ENCODE results near the gene SLITRK3. TPM values are rescaled to one million over a fixed set of nuclear protein-coding genes. Genes with fewer than 3 reads are reported as not detected.
A peak's percentile ranks its signal among the peaks of the same experiment; 100 is the strongest.

Gene SLITRK3
- total RNA-seq, 2 experiments from 2014 or later: not detected

DNA sequence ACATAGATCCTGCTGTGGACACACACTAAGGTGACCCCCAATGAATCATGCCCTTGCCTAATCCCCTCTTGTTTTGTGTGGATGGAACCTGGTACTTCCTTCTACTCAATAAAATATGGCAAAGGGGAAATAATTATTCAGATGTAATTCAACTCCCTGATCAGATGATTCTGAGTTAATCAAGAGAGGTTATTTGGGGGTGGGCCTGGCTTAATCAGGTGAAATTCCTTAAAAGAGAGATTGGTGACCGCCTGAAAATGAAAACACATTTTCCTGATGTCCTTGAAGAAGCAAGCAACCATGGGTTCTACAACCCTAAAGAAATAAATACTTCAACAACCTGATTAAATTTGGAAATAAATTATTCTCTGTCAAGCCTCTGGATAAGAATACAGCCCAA, 8.3 kb upstream of the SLITRK3 start:
- ATAC-seq: no peak
- intact Hi-C loops (cut with DNase I, micrococcal nuclease): no loop called here
- no peaks in the 10 kb centered on the region for H3K9me3 Mint-ChIP-seq (ENCODE audit: low read depth)
- no peak overlapping the region for H3K27ac Mint-ChIP-seq
- ChIA-PET POLR2A (no interaction called here), CTCF (no interaction called here)
- H3K27me3 Mint-ChIP-seq: peaks cover 7% of the 10 kb centered on the region
- H3K4me3 Mint-ChIP-seq: no peak overlapping the region
- DNase-seq: no peak
- no peaks in the 10 kb centered on the region for H3K36me3 Mint-ChIP-seq (ENCODE audit: low read depth)
- peaks cover 2% of the 10 kb centered on the region for H3K4me1 Mint-ChIP-seq

DNA sequence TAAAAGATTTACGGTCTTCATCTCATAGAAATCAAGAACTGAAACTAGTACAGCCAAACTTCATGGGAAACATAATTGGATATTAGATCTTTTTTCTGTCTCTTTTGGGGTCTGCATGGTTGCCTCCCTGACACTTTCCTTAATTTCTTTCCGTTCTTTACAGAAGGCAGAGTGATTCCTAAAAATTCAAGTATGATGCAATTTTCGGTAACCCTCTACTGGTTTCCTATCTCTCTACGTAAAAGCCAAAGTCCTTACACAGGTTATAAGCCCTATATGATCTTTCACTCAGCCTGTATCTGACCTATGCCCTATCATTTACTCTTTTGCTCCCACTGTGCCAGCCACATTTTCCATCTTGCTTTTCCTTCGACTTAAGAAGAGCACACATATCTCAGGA, 6.8 kb upstream of the SLITRK3 start:
- H3K27me3 Mint-ChIP-seq: peaks cover 13% of the 10 kb centered on the region
- ChIA-PET CTCF (no interaction called here), POLR2A (no interaction called here)
- H3K36me3 Mint-ChIP-seq (ENCODE audit: low read depth): no peaks in the 10 kb centered on the region
- no peak overlapping the region for H3K27ac Mint-ChIP-seq
- no peak for DNase-seq
- intact Hi-C loops (cut with DNase I, micrococcal nuclease): no loop called here
- H3K9me3 Mint-ChIP-seq (ENCODE audit: low read depth): no peaks in the 10 kb centered on the region
- no peak for ATAC-seq
- peaks cover 2% of the 10 kb centered on the region for H3K4me1 Mint-ChIP-seq
- no peak overlapping the region for H3K4me3 Mint-ChIP-seq

DNA sequence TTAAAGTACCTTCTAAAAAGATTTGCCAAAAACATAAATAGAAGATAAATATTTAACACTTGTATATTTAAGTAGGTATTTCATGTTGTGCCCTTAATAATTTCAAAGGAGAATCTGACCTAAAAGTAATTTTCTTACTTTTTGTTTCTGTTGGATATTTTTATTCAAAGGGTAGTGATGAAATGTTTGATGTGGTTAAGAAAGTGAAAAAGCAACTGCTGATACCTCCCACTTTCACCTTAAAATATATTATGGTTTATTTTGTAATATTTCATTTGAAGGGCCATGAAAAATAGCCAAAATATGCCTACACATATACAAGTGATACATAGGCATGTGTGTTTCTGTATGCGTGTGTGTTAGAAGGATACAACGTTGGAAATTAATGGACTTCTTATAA, 5.8 kb upstream of the SLITRK3 start:
- ChIA-PET CTCF (no interaction called here), POLR2A (no interaction called here)
- Mint-ChIP-seq H3K9me3 (ENCODE audit: low read depth) (no peaks in the 10 kb centered on the region), H3K36me3 (ENCODE audit: low read depth) (no peaks in the 10 kb centered on the region), H3K4me3 (no peak overlapping the region), H3K4me1 (peaks cover 5% of the 10 kb centered on the region), H3K27me3 (peaks cover 20% of the 10 kb centered on the region), H3K27ac (no peak overlapping the region)
- ATAC-seq (no peak), DNase-seq (no peak)
- intact Hi-C loops (cut with DNase I, micrococcal nuclease): no loop called here

DNA sequence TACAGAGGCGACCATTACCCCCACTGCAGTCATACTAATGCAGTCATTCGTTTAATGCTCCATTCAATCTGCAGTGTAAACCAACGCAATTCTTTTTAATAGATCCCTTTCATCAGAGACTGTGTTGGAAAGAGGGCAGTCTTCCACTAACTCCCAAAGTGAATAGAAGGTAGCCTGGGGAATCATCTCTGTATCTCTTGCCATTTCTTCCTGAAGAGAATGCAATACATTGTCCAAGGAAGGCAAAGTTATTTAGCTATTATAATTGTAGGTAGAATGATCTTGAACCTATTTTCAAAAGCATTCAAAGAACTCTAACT, 1.3 kb upstream of the SLITRK3 start:
- intact Hi-C loops (cut with DNase I, micrococcal nuclease): no loop called here
- Mint-ChIP-seq H3K9me3 (ENCODE audit: low read depth) (no peaks in the 10 kb centered on the region), H3K4me3 (no peak overlapping the region), H3K27ac (no peak overlapping the region), H3K36me3 (ENCODE audit: low read depth) (no peaks in the 10 kb centered on the region), H3K4me1 (peaks cover 21% of the 10 kb centered on the region), H3K27me3 (peaks cover 54% of the 10 kb centered on the region)
- DNase-seq (no peak), ATAC-seq (no peak)
- ChIA-PET POLR2A (no interaction called here), CTCF (interaction anchor here (1.3 kb wide), 1 partner anchor 9 kb away, joined by 4 read pairs; no protein-coding TSS in a partner anchor)

DNA sequence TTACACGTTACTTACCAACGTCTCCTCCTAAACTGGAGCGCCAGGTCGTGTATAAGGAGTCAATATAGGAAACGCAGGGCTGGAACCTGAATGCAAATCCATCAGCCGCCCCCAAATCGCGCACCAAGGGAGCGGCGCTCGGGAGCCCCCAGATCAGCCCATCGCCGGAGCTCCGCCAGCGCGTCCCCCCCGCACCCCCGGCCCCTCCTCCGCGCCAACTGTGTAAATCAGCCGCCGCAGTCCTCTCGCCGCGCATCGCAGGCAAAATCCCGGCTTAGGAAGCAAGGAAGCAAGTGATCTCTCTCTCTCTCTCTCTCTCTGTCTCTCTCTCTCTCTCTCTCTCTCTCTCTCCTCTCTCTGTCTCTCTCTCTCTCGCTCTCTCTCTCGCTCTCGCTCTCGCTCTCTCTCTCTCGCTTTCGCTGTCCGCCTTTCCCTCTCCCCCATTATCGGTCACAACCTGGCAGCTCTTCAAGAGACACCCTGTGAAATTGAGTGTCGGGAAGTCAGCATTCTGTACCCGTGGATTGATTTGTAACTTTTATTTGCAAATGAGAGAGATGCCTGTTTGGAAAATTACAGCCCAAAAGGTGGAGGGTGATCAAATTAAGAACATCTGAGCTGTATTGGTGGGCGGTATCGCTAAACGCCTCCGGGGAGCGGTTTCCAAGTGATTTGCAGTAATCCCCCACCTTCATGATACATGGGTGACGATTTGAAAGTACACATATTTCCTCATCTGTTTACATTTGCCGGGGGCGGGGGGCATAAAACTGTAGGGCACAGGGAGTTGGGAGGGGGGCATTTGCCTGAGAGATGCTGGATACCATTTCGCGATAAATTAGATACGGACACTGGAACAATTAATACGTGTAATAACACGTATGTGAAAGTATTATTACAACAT, 645 bp upstream of the SLITRK3 start:
- no peaks in the 10 kb centered on the region for H3K9me3 Mint-ChIP-seq (ENCODE audit: low read depth)
- DNase-seq: no peak
- intact Hi-C loops (cut with DNase I, micrococcal nuclease): no loop called here
- H3K4me1 Mint-ChIP-seq: peaks cover 21% of the 10 kb centered on the region
- no peaks in the 10 kb centered on the region for H3K36me3 Mint-ChIP-seq (ENCODE audit: low read depth)
- H3K27me3 Mint-ChIP-seq: peaks cover 57% of the 10 kb centered on the region
- ATAC-seq: no peak
- POLR2A ChIA-PET: no interaction called here
- CTCF ChIA-PET: interaction anchor here (1.3 kb wide), 1 partner anchor 9 kb away, joined by 4 read pairs; no protein-coding TSS in a partner anchor
- H3K27ac Mint-ChIP-seq: no peak overlapping the region
- peak overlapping the region; percentile 52 for H3K4me3 Mint-ChIP-seq

DNA sequence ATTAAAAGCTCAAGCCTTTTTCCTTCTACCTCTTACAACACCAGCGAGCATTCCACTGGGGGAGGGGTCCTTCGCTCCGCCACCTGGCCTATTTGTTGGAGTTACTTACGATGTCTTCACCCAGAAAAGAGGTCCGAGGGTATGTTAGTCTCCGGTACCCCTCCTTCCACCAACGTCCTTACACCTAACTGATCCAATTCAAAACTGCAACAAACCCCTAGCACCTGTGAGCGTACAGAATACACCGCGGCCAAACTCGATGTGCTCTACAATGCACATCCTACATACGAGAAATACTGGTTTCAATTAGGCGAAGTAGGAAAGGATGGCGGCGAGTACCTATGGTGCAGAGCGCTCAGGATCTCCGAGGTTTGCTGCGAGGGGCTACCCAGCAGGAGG, 944 bp downstream of the SLITRK3 start:
- ATAC-seq: no peak
- H3K9me3 Mint-ChIP-seq (ENCODE audit: low read depth): no peaks in the 10 kb centered on the region
- ChIA-PET POLR2A (no interaction called here), CTCF (interaction anchor here (0.8 to 1.1 kb wide), 2 partner anchors 12 to 668 kb away, joined by 3 to 5 read pairs; no protein-coding TSS in a partner anchor)
- no peak overlapping the region for H3K4me3 Mint-ChIP-seq
- peaks cover 21% of the 10 kb centered on the region for H3K4me1 Mint-ChIP-seq
- peaks cover 60% of the 10 kb centered on the region for H3K27me3 Mint-ChIP-seq
- no peak overlapping the region for H3K27ac Mint-ChIP-seq
- DNase-seq: no peak
- H3K36me3 Mint-ChIP-seq (ENCODE audit: low read depth): no peaks in the 10 kb centered on the region
- intact Hi-C loops (cut with DNase I, micrococcal nuclease): no loop called here

DNA sequence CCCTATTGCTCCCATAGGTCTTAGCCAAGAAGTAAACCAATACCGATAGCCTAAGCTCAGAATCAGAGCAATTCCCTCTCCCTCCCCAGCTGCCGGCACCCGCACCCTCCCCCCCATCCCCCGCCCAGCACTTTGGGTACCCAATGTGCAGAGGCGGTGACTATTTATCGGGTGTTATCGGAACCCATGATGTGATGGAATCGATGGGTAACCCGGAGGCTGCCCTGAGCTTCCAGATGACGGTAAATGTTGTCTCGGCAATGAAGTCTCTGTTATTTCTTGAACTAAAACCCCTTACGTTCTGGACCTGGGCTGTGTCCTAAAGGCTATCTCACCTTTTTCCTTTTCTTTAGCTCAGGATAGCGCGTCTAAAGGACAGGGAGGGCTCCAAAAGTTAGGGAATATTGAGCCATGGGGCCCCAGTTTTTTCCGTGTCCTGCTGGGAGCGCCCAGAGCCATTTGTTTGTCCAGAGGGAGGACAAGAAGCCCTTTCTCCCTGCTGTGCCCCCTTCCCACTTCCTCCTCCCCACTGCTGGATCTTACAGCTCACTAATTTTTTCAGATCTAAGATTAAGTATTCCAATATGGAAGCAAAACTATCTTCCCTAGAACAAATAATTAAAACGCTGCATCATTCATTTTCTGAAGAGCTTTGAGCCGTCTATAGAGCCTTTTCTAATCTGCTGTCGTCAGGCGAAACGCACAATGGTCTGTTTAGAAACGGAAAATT, 1.5 kb downstream of the SLITRK3 start:
- Mint-ChIP-seq H3K9me3 (ENCODE audit: low read depth) (no peaks in the 10 kb centered on the region), H3K27ac (no peak overlapping the region), H3K36me3 (ENCODE audit: low read depth) (no peaks in the 10 kb centered on the region), H3K4me3 (no peak overlapping the region), H3K4me1 (peaks cover 21% of the 10 kb centered on the region), H3K27me3 (peaks cover 61% of the 10 kb centered on the region)
- POLR2A ChIA-PET: no interaction called here
- CTCF ChIA-PET: interaction anchor here (0.6 to 0.8 kb wide), 2 partner anchors 197 to 667 kb away, joined by 3 read pairs; no protein-coding TSS in a partner anchor
- no peak for ATAC-seq
- no peak for DNase-seq
- intact Hi-C loops (cut with DNase I, micrococcal nuclease): no loop called here

DNA sequence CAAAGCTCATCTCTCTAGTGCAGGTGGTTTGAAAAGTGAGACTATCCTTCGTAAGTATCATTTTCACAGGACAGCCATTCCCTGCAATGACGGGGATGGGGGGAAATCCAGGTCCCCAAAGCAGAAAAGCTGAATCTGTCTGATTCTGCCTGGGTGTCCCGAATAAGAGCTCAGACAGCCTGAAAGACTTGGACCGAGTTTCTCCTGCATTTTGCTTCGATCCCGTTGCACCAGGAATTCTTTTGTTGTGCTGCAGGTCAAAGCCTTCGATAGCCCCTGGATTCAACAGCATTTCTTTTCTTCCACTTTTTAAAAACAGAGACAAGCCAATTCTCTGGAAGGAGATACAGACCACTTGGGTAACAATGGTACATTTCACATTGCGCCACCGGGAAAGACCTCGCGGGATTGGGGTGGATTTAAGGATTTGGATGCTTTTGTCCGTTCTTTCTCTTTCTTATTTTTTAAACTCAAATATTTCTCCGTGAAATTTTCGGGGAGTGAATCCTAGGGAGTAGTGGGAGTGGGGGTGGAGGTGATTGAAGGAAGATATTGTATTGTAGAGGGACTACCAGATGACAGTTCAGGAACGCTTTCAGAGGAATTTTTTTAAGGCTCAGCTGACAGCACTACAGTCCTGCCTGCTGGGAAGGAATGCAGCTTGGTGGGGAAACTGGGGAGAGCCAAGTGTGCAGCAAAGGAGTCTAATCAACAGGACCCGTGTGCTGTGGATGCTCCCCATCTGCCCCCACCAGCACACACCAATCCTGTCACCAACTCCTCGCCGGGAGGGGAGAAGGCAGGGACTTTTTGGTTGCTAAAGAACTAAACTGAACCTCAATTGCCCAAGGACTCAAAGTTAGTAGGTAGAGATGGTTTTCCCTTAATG, 2.6 kb downstream of the SLITRK3 start:
- intact Hi-C loops (cut with DNase I, micrococcal nuclease): no loop called here
- ChIA-PET CTCF (interaction anchor here (0.6 kb wide), 1 partner anchor 198 kb away, joined by 3 read pairs; no protein-coding TSS in a partner anchor), POLR2A (no interaction called here)
- Mint-ChIP-seq H3K9me3 (ENCODE audit: low read depth) (no peaks in the 10 kb centered on the region), H3K27me3 (peaks cover 64% of the 10 kb centered on the region), H3K4me1 (peaks cover 21% of the 10 kb centered on the region), H3K27ac (no peak overlapping the region), H3K36me3 (ENCODE audit: low read depth) (no peaks in the 10 kb centered on the region), H3K4me3 (no peak overlapping the region)
- no peak for DNase-seq
- ATAC-seq: no peak

DNA sequence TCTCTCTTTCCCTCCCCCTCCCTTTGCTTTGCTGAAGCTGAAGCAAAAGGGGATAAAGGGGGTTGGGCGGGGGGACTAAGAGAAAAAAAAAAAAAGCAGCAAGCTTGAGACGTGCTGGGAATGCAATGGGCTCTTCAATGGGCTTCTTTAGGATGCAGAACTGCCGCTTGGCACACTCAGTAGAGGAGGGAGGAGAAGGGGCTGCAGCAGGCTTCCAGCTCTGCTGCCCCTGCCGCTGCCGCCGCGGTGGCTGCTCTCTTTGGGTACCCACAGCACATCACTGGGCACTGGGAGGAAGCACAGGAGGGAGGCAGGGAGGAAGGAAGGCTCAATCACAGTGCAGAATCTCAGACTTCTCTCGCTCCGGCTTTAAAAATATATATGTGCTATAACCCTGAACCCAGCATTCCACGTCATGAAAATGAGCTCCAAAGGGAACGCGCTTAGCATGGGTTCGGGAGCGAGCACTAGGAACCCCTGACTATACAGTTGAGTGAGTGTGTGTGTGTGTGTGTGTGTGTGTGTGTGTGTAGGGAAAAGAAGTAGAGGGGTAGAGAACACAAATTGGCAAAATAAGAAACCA, 3.5 kb downstream of the SLITRK3 start:
- ChIA-PET CTCF (interaction anchor here (1.1 kb wide), 1 partner anchor 14 kb away, joined by 3 read pairs; no protein-coding TSS in a partner anchor), POLR2A (no interaction called here)
- Mint-ChIP-seq H3K9me3 (ENCODE audit: low read depth) (no peaks in the 10 kb centered on the region), H3K4me3 (no peak overlapping the region), H3K27ac (no peak overlapping the region), H3K36me3 (ENCODE audit: low read depth) (no peaks in the 10 kb centered on the region), H3K27me3 (peaks cover 60% of the 10 kb centered on the region), H3K4me1 (peaks cover 21% of the 10 kb centered on the region)
- intact Hi-C loops (cut with DNase I, micrococcal nuclease): no loop called here
- ATAC-seq (no peak), DNase-seq (no peak)

DNA sequence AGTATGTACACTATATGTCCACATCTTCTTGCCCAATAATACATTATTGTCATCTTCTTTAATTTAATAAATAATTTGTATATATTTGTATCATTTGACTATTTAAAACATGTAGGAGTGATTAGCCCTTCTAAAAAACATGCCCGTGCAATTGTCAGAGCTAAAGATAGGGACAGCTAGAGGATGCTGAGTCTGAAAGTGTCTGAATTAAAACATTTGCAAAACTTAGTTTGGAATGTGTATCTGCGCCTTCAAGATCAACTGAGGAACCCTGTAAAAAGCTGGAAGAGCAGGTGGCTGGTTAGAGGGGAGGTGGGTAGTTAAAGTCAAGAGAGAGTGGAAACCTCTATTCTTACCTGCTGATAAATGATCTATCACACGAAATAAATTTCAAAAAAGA, 4.7 kb downstream of the SLITRK3 start:
- CTCF ChIA-PET: interaction anchor here (1.1 kb wide), 1 partner anchor 16 kb away, joined by 3 read pairs; no protein-coding TSS in a partner anchor
- peaks cover 54% of the 10 kb centered on the region for H3K27me3 Mint-ChIP-seq

DNA sequence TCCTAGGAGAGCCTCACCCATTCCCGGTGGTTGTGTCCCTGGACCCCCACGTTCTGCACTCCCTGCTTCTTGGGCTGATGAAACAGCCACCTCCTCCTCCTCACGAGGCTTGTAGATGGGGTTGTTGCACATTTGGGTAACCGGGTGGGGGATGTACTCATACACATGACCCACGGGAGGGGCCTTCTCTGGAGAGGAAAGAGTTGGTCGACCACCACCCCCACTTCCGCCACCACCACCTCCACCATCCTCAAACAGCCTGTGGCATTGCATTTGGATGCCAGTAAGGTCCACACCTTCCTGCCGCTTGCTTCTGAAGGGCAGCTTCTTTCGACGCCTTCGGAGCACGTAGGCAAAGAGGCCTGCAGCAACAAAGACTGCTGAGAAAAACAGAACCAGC, 7.7 kb downstream of the SLITRK3 start:
- H3K4me1 Mint-ChIP-seq: no peaks in the 10 kb centered on the region
- peaks cover 28% of the 10 kb centered on the region for H3K27me3 Mint-ChIP-seq
- intact Hi-C loops (cut with DNase I, micrococcal nuclease): loop anchor here in 1 of 2 experiments (10.0 kb wide), 2 partner anchors 784 to 1264 kb away; no protein-coding TSS in a partner anchor
- CTCF ChIA-PET: no interaction called here
- H3K27ac Mint-ChIP-seq: no peak overlapping the region
- H3K36me3 Mint-ChIP-seq (ENCODE audit: low read depth): no peaks in the 10 kb centered on the region
- POLR2A ChIA-PET: no interaction called here
- no peaks in the 10 kb centered on the region for H3K9me3 Mint-ChIP-seq (ENCODE audit: low read depth)
- ATAC-seq (no peak), DNase-seq (no peak)
- no peak overlapping the region for H3K4me3 Mint-ChIP-seq

More for the DNA sequence above, 4.7 kb downstream of the SLITRK3 start:
- H3K9me3 Mint-ChIP-seq (ENCODE audit: low read depth): no peaks in the 10 kb centered on the region
- POLR2A ChIA-PET: no interaction called here
- no peak overlapping the region for H3K4me3 Mint-ChIP-seq
- peaks cover 14% of the 10 kb centered on the region for H3K4me1 Mint-ChIP-seq
- no peaks in the 10 kb centered on the region for H3K36me3 Mint-ChIP-seq (ENCODE audit: low read depth)
- ATAC-seq (no peak), DNase-seq (no peak)
- H3K27ac Mint-ChIP-seq: no peak overlapping the region
- intact Hi-C loops (cut with DNase I, micrococcal nuclease): no loop called here
